ENCODE results near the gene DUSP5. TPM values are rescaled to one million over a fixed set of nuclear protein-coding genes. Genes with fewer than 3 reads are reported as not detected.

Gene DUSP5
- total RNA-seq, 4 donors from 2014 or later, result 3.8 to 25.7 (median 4.6) TPM

DNA sequence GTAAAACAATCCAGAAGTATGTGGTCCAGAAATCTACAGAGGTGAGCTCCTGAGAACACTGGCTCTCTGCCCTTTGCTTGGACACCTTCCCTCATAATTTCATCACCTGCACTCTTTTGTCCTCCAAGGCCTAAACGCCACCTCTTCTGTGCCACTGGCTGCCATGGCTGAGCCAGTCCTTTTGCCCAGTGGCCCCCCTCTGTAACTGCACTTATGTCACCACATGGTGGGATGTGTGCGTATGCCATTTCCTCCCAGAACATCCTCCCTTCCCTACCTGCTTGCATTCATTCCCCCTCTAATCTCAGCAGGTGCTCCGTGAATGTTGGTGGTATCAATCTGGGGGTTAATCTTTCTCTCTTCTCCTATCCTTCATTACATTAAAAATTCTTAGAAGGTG lies 17.3 kb upstream of the DUSP5 start:
- no peaks in the 10 kb centered on the region for H3K27me3 ChIP-seq
- no peaks in the 10 kb centered on the region for H3K4me1 ChIP-seq
- no peaks in the 10 kb centered on the region for H3K9me3 ChIP-seq
- DNase-seq (ENCODE audit: extremely low spot score), result no peak
- 93% methylated on average over 3 of the region's 3 CpGs for WGBS
- H3K36me3 ChIP-seq, result no peaks in the 10 kb centered on the region
- TF ChIP-seq POLR2AphosphoS5 (IDR thresholded peaks at IDR 0.05) (no peak), EP300 (IDR thresholded peaks at IDR 0.05) (no peak)
- intact Hi-C loops (cut with DNase I), result no loop called here
- H3K27ac ChIP-seq (replicated peaks in 1 of 4), result no peak overlapping the region
- H3K4me3 ChIP-seq, result no peak overlapping the region

GRCh38 chr10:110481919-110482318 lies 15.8 kb upstream of the DUSP5 start:
- Histone ChIP-seq H3K27ac (replicated peaks in 1 of 4) (no peak overlapping the region), H3K36me3 (no peaks in the 10 kb centered on the region), H3K9me3 (no peaks in the 10 kb centered on the region), H3K4me3 (no peak overlapping the region), H3K4me1 (peaks cover 0 to 1% (median 0%) of the 10 kb centered on the region in 4 donors), H3K27me3 (no peaks in the 10 kb centered on the region)
- WGBS, result 100% methylated on average over 1 of the region's 1 CpG
- intact Hi-C loops (cut with DNase I), result no loop called here
- DNase-seq (ENCODE audit: extremely low spot score), result no peak
- no peak for TF ChIP-seq EP300 (IDR thresholded peaks at IDR 0.05)
- TF ChIP-seq POLR2AphosphoS5 (IDR thresholded peaks at IDR 0.05), result no peak
- TF ChIP-seq POLR2A (IDR thresholded peaks at IDR 0.05; ENCODE audit: low read depth), result no peak

- no peaks in the 10 kb centered on the region for H3K27me3 ChIP-seq
- H3K27ac ChIP-seq (replicated peaks in 1 of 4), result no peak overlapping the region
- no peaks in the 10 kb centered on the region for H3K36me3 ChIP-seq
- no peak for DNase-seq (ENCODE audit: extremely low spot score)
- H3K4me3 ChIP-seq, result no peak overlapping the region
- TF ChIP-seq POLR2AphosphoS5 (IDR thresholded peaks at IDR 0.05) (no peak), EP300 (IDR thresholded peaks at IDR 0.05) (no peak), POLR2A (IDR thresholded peaks at IDR 0.05; ENCODE audit: low read depth) (no peak)
- TF ChIP-seq, protein P1, sequence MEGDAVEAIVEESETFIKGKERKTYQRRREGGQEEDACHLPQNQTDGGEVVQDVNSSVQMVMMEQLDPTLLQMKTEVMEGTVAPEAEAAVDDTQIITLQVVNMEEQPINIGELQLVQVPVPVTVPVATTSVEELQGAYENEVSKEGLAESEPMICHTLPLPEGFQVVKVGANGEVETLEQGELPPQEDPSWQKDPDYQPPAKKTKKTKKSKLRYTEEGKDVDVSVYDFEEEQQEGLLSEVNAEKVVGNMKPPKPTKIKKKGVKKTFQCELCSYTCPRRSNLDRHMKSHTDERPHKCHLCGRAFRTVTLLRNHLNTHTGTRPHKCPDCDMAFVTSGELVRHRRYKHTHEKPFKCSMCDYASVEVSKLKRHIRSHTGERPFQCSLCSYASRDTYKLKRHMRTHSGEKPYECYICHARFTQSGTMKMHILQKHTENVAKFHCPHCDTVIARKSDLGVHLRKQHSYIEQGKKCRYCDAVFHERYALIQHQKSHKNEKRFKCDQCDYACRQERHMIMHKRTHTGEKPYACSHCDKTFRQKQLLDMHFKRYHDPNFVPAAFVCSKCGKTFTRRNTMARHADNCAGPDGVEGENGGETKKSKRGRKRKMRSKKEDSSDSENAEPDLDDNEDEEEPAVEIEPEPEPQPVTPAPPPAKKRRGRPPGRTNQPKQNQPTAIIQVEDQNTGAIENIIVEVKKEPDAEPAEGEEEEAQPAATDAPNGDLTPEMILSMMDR (IDR thresholded peaks at IDR 0.05), result no peak
- H3K9me3 ChIP-seq, result no peaks in the 10 kb centered on the region
- WGBS, result 72% methylated on average over 2 of the region's 2 CpGs
- peaks cover 0 to 10% (median 2%) of the 10 kb centered on the region in 4 donors for H3K4me1 ChIP-seq
- intact Hi-C loops (cut with DNase I), result no loop called here
Observed at GRCh38 chr10:110483633-110484032, 14.1 kb upstream of the DUSP5 start.

DNA sequence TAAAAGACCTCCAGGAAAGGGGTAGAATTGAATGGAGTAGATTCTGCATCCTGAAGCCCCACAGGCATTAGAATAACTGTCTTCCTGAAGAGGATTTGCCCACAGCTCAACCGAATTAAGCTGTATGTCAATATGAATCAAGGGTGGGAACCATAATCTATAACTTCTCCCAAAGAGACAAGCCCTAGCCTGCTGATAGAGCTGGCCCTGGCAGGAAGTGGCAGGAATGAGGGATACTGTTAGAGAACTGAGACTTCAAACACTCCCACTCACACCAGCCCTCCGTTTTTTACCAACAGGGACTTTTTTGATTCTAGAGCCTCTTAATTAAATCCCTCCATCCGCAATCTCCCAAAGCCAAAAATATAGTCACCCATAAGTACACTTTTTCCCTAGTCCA lies 12.2 kb upstream of the DUSP5 start:
- 79% methylated on average over 3 of the region's 3 CpGs for WGBS
- Histone ChIP-seq H3K4me3 (no peak overlapping the region), H3K27me3 (no peaks in the 10 kb centered on the region), H3K9me3 (no peaks in the 10 kb centered on the region), H3K27ac (replicated peaks in 1 of 4) (no peak overlapping the region), H3K4me1 (peaks cover 0 to 10% (median 2%) of the 10 kb centered on the region in 4 donors), H3K36me3 (no peaks in the 10 kb centered on the region)
- intact Hi-C loops (cut with DNase I), result no loop called here
- TF ChIP-seq POLR2A (IDR thresholded peaks at IDR 0.05; ENCODE audit: low read depth) (no peak), EP300 (IDR thresholded peaks at IDR 0.05) (no peak), POLR2AphosphoS5 (IDR thresholded peaks at IDR 0.05) (no peak)
- TF ChIP-seq, protein P1 (IDR thresholded peaks at IDR 0.05), result no peak
- no peak for DNase-seq (ENCODE audit: extremely low spot score)

GRCh38 chr10:110486680-110487410 lies 10.9 kb upstream of the DUSP5 start:
- Histone ChIP-seq H3K9me3 (no peaks in the 10 kb centered on the region), H3K4me1 (peaks cover 0 to 10% (median 2%) of the 10 kb centered on the region in 4 donors), H3K27me3 (no peaks in the 10 kb centered on the region), H3K36me3 (no peaks in the 10 kb centered on the region), H3K4me3 (no peak overlapping the region), H3K27ac (replicated peaks in 1 of 4) (no peak overlapping the region)
- 72% methylated on average over 11 of the region's 11 CpGs for WGBS
- intact Hi-C loops (cut with DNase I), result no loop called here
- TF ChIP-seq, protein P1 (IDR thresholded peaks at IDR 0.05), result no peak
- TF ChIP-seq EP300 (IDR thresholded peaks at IDR 0.05) (no peak), POLR2A (IDR thresholded peaks at IDR 0.05; ENCODE audit: low read depth) (no peak), POLR2AphosphoS5 (IDR thresholded peaks at IDR 0.05) (no peak)
- DNase-seq (ENCODE audit: extremely low spot score), result no peak
